Body of pancreas (tissue), 4 donors: ENCODE measurements around the gene TOP3B.
"Not testable (repeated sequence)": the region's sequence is repeated elsewhere in the genome, so short reads cannot be mapped to it uniquely, and the experiment has no call there.

ENCODE experiments used
- POLR2A ChIP-seq, 3 donors: fragments of 450-650 bp; IDR thresholded peaks; one replicate each; pipeline ENCODE4 v1.6.1; 2016; ENCODE audit warnings: antibody characterized with exemption in 3 of 3, mild to moderate bottlenecking in 2 of 3
- TF ChIP-seq, protein P1 (sequence below), 7 experiments: fragments of 450-650 bp in 4 of 7; fragments of 200-600 bp in 3 of 7; sonication (generic) in 3 of 7; IDR thresholded peaks; one replicate each; pipeline ENCODE4 v1.5.1; 2016 to 2019; ENCODE audit warnings: antibody characterized with exemption in 7 of 7

DNA sequence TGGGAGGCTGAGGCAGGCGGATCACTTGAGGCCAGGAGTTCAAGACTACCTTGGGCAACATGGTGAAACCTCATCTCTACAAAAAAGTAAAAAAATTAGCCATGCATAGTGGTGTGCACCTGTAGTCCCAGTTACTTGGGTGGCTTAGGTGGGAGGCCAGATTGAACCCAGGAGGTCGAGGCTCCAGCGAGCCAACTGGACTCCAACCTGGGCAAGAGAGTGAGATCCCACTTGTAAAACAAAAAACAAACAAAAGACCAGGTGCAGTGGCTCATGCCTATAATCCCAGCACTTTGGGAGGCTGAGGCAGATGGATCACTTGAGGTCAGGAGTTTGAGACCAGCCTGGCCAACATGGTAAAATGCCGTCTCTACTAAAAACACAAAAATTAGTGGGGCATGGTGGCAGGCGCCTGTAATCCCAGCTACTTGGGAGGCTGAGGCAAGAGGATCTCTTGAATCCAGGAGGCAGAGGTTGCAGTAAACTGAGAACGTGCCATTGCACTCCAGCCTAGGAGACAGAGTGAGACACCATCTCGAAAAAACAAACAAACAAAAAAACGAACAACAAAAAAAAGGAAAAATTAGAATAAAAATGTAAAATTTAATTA is 68.4 kb downstream of the TOP3B start:
- not testable (repeated sequence) for TF ChIP-seq POLR2A (IDR thresholded peaks at IDR 0.05)
- TF ChIP-seq, protein P1, sequence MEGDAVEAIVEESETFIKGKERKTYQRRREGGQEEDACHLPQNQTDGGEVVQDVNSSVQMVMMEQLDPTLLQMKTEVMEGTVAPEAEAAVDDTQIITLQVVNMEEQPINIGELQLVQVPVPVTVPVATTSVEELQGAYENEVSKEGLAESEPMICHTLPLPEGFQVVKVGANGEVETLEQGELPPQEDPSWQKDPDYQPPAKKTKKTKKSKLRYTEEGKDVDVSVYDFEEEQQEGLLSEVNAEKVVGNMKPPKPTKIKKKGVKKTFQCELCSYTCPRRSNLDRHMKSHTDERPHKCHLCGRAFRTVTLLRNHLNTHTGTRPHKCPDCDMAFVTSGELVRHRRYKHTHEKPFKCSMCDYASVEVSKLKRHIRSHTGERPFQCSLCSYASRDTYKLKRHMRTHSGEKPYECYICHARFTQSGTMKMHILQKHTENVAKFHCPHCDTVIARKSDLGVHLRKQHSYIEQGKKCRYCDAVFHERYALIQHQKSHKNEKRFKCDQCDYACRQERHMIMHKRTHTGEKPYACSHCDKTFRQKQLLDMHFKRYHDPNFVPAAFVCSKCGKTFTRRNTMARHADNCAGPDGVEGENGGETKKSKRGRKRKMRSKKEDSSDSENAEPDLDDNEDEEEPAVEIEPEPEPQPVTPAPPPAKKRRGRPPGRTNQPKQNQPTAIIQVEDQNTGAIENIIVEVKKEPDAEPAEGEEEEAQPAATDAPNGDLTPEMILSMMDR (IDR thresholded peaks at IDR 0.05): not testable (repeated sequence)
